Rectal smooth muscle tissue (tissue), 1 donor: ENCODE measurements around the gene C11orf86.
"Not testable (repeated sequence)": the region's sequence is repeated elsewhere in the genome, so short reads cannot be mapped to it uniquely, and the experiment has no call there.

ENCODE experiments used
- H3K27ac ChIP-seq: one replicate; pipeline ENCODE4 v1.7.0; 2013; ENCODE audit warnings: low read depth, low read length, inconsistent platforms
- H3K27me3 ChIP-seq: one replicate; pipeline ENCODE4 v1.7.0; 2013; ENCODE audit warnings: low read length; ENCODE audit not compliant: control insufficient read depth, insufficient read depth
- H3K36me3 ChIP-seq: one replicate; pipeline ENCODE4 v1.7.0; 2013; ENCODE audit warnings: low read length; ENCODE audit not compliant: control insufficient read depth, insufficient read depth
- H3K4me1 ChIP-seq: one replicate; pipeline ENCODE4 v1.7.0; 2013; ENCODE audit warnings: low read length; ENCODE audit not compliant: control insufficient read depth, insufficient read depth
- H3K4me3 ChIP-seq: one replicate; pipeline ENCODE4 v1.7.0; 2013; ENCODE audit warnings: low read length
- H3K9ac ChIP-seq: one replicate; pipeline ENCODE4 v1.7.0; 2013; ENCODE audit warnings: low read length

C11orf86 gene

GRCh38 chr11:66956689-66957290 is 18.3 kb upstream of the C11orf86 start:
- Histone ChIP-seq H3K4me1 (peaks cover 3% of the 10 kb centered on the region), H3K27me3 (no peaks in the 10 kb centered on the region), H3K4me3 (no peak overlapping the region), H3K27ac (no peak overlapping the region), H3K9ac (no peak overlapping the region), H3K36me3 (no peaks in the 10 kb centered on the region)

- H3K9ac ChIP-seq = no peak overlapping the region
- peak overlapping the region; percentile 53 for H3K27ac ChIP-seq
- peak overlapping the region; percentile 80 for H3K4me3 ChIP-seq
Measured at GRCh38 chr11:66957971-66958231, 17.2 kb upstream of the C11orf86 start.

GRCh38 chr11:66958232-66958955 is 16.7 kb upstream of the C11orf86 start, which contains the start of gene PC:
PC (minus strand) TSS chr11:66958383; CDS start chr11:66872159, 86,224 bp downstream.
- Histone ChIP-seq H3K4me3 (peak within 1 kb of the TSS; percentile 80), H3K27ac (peak within 1 kb of the TSS; percentile 53), H3K4me1 (peaks cover 3% of the 10 kb centered on the region), H3K9ac (no peak within 1 kb of the TSS), H3K36me3 (no peaks in the 10 kb centered on the region), H3K27me3 (no peaks in the 10 kb centered on the region)

More at GRCh38 chr11:66957971-66958231, 17.2 kb upstream of the C11orf86 start:
- Histone ChIP-seq H3K27me3 (no peaks in the 10 kb centered on the region), H3K36me3 (no peaks in the 10 kb centered on the region), H3K4me1 (peaks cover 3% of the 10 kb centered on the region)

- H3K9ac ChIP-seq = no peak overlapping the region
- H3K27ac ChIP-seq = no peak overlapping the region
- peaks cover 3% of the 10 kb centered on the region for H3K4me1 ChIP-seq
- no peaks in the 10 kb centered on the region for H3K36me3 ChIP-seq
- no peaks in the 10 kb centered on the region for H3K27me3 ChIP-seq
- peak overlapping the region; percentile 46 for H3K4me3 ChIP-seq
Measured at GRCh38 chr11:66958956-66959274, 16.2 kb upstream of the C11orf86 start.

GRCh38 chr11:66961691-66962213 is 13.4 kb upstream of the C11orf86 start:
- H3K4me1 ChIP-seq, H3K27ac ChIP-seq, H3K9ac ChIP-seq, H3K4me3 ChIP-seq, H3K36me3 ChIP-seq, H3K27me3 ChIP-seq: not testable (repeated sequence)

GRCh38 chr11:66962247-66962646 is 12.9 kb upstream of the C11orf86 start:
- Histone ChIP-seq H3K27ac (no peak overlapping the region), H3K4me3 (no peak overlapping the region), H3K36me3 (no peaks in the 10 kb centered on the region), H3K27me3 (no peaks in the 10 kb centered on the region), H3K4me1 (peaks cover 3% of the 10 kb centered on the region), H3K9ac (no peak overlapping the region)

GRCh38 chr11:66962801-66963200 is 12.3 kb upstream of the C11orf86 start:
- Histone ChIP-seq H3K27ac (no peak overlapping the region), H3K4me3 (no peak overlapping the region), H3K4me1 (peaks cover 3% of the 10 kb centered on the region), H3K36me3 (no peaks in the 10 kb centered on the region), H3K27me3 (no peaks in the 10 kb centered on the region), H3K9ac (no peak overlapping the region)

- no peak overlapping the region for H3K9ac ChIP-seq
- no peaks in the 10 kb centered on the region for H3K36me3 ChIP-seq
- no peak overlapping the region for H3K4me3 ChIP-seq
- no peaks in the 10 kb centered on the region for H3K4me1 ChIP-seq
- no peaks in the 10 kb centered on the region for H3K27me3 ChIP-seq
- H3K27ac ChIP-seq = no peak overlapping the region
Measured at GRCh38 chr11:66964495-66964894, 10.6 kb upstream of the C11orf86 start.

- H3K4me3 ChIP-seq = no peak overlapping the region
- H3K36me3 ChIP-seq = no peaks in the 10 kb centered on the region
- H3K4me1 ChIP-seq = no peaks in the 10 kb centered on the region
- H3K9ac ChIP-seq = no peak overlapping the region
- H3K27ac ChIP-seq = no peak overlapping the region
- no peaks in the 10 kb centered on the region for H3K27me3 ChIP-seq
Measured at GRCh38 chr11:66966351-66966750, 8.8 kb upstream of the C11orf86 start.

- Histone ChIP-seq H3K4me1 (no peaks in the 10 kb centered on the region), H3K27me3 (no peaks in the 10 kb centered on the region), H3K4me3 (no peak overlapping the region), H3K27ac (no peak overlapping the region), H3K9ac (no peak overlapping the region), H3K36me3 (no peaks in the 10 kb centered on the region)
Measured at GRCh38 chr11:66967670-66968425, 7.3 kb upstream of the C11orf86 start.

GRCh38 chr11:66969584-66970225 is 5.4 kb upstream of the C11orf86 start:
- no peak overlapping the region for H3K9ac ChIP-seq
- H3K27me3 ChIP-seq = no peaks in the 10 kb centered on the region
- no peak overlapping the region for H3K27ac ChIP-seq
- H3K4me3 ChIP-seq = no peak overlapping the region
- no peaks in the 10 kb centered on the region for H3K4me1 ChIP-seq
- H3K36me3 ChIP-seq = no peaks in the 10 kb centered on the region

- Histone ChIP-seq H3K36me3 (no peaks in the 10 kb centered on the region), H3K9ac (no peak overlapping the region), H3K4me3 (no peak overlapping the region), H3K4me1 (no peaks in the 10 kb centered on the region), H3K27ac (no peak overlapping the region), H3K27me3 (no peaks in the 10 kb centered on the region)
Measured at GRCh38 chr11:66970371-66970806, 4.7 kb upstream of the C11orf86 start.
